Neural progenitor cell (in vitro differentiated cells): ENCODE data around the gene TARBP1.

ENCODE experiments used
- EZH2 ChIP-seq: fragments of 200-600 bp; sonication (generic); IDR thresholded peaks from 2 replicates; pipeline ENCODE4 v1.6.1; 2017; ENCODE audit warnings: antibody characterized with exemption, mild to moderate bottlenecking, moderate library complexity
- TF ChIP-seq, protein P1 (sequence below): fragments of 200-600 bp; sonication (generic); IDR thresholded peaks from 2 replicates; pipeline ENCODE4 v1.5.1; 2017; ENCODE audit warnings: antibody characterized with exemption, mild to moderate bottlenecking

GRCh38 chr1:234369033-234369430 is 109.9 kb downstream of the TARBP1 start:
- TF ChIP-seq, protein P1, sequence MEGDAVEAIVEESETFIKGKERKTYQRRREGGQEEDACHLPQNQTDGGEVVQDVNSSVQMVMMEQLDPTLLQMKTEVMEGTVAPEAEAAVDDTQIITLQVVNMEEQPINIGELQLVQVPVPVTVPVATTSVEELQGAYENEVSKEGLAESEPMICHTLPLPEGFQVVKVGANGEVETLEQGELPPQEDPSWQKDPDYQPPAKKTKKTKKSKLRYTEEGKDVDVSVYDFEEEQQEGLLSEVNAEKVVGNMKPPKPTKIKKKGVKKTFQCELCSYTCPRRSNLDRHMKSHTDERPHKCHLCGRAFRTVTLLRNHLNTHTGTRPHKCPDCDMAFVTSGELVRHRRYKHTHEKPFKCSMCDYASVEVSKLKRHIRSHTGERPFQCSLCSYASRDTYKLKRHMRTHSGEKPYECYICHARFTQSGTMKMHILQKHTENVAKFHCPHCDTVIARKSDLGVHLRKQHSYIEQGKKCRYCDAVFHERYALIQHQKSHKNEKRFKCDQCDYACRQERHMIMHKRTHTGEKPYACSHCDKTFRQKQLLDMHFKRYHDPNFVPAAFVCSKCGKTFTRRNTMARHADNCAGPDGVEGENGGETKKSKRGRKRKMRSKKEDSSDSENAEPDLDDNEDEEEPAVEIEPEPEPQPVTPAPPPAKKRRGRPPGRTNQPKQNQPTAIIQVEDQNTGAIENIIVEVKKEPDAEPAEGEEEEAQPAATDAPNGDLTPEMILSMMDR, result no peak
- TF ChIP-seq EZH2, result no peak
